Measurements from ENCODE around the gene BICRA.
"Not testable (repeated sequence)": the region's sequence is repeated elsewhere in the genome, so short reads cannot be mapped to it uniquely, and the experiment has no call there.

Gene BICRA

DNA sequence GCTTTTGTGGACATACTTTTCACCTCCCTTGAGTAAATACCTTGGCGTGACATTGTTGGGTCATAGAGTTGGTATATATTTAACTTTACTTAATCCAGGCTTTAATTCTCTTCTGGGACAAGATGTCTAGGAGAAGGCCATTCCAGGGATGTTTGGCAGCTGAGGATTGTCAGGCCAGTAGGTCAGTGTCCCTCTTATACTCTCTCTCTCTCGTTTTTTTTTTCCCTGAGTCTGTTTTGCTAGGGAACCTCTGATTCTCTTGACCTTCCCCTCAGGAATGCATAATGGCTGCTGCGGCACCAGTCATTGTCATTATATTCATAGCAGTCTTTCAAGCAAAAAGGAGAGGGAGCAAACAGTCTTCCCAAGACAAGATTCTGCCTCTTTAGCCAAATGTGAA lies 48.8 kb downstream of the BICRA start:
- H3K4me3 ChIP-seq (ENCODE audit: low read length): no peak overlapping the region
- TF ChIP-seq ZNF274 (IDR thresholded peaks at IDR 0.05; ENCODE audit: low read depth, low read length): no peak

DNA sequence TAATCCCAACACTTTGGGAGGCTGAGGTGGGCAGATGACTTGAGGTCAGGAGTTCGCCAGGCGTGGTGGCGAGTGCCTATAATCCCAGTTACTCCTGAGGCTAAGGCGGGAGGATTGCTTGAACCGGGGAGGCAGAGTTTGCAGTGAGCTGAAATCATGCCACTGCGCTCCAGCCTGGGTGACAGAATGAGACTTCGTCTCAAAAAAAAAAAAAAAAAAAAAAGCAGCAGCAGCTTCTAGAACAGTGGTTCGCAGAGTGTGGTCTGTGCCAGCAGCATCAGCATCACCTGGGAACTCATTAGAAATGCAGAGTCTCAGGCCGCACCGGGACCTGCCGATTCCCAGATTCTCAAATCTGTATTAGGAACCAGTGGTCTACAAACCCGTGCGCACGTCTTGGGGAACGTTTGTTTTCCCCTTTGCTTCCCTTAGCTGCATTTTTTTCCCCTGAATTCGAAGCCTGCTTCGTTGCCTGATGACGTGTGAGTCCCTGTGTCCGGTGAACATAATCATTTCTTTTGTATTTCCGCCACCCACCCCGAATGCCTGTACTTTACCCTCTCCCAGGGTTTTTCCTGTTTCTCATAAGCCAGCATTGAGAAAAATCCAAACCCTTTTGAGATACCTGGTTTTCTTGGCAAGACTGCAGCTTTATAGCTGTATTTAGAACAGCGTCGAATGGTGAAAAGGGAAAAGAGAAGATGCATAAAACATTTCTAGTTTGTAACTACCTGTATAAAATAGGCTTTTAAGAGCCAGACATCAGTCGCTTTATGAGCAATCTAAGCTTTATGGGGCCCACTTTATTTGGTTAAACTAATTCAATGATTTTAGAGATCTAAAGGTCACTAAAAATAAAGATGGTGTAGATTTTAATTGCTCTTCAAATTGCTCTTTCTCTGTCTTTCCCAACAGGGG lies 49.8 kb downstream of the BICRA start:
- H3K4me3 ChIP-seq (ENCODE audit: low read length): no peak overlapping the region
- no peak for TF ChIP-seq ZNF274 (IDR thresholded peaks at IDR 0.05; ENCODE audit: low read depth, low read length)

- no peak for TF ChIP-seq ZNF274 (IDR thresholded peaks at IDR 0.05; ENCODE audit: low read depth, low read length)
These were observed 51.5 kb downstream of the BICRA start for GRCh38 chr19:47660435-47660832.

GRCh38 chr19:47661161-47661560 lies 52.2 kb downstream of the BICRA start:
- H3K4me3 ChIP-seq (ENCODE audit: low read length): no peak overlapping the region
- TF ChIP-seq ZNF274 (IDR thresholded peaks at IDR 0.05; ENCODE audit: low read depth, low read length): no peak

More at GRCh38 chr19:47660435-47660832, 51.5 kb downstream of the BICRA start:
- no peak overlapping the region for H3K4me3 ChIP-seq (ENCODE audit: low read length)

DNA sequence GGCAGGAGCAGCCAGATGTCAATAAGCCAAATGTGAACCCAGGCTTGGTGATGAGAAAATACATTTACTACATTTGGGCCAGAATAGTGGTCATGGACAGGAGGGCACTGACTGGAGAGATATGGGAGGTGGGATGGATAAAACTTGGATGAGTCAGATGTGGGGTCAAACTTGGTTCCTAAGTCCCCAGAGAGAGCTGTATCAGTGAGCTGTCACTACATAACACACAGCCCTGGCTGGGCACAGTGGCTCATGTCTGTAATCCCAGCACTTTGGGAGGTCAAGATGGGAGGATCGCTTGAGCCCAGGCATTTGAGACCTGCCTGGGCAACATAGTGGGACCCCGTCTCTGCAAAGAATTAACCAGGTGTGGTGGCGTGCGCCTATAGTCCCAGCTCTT lies 52.7 kb downstream of the BICRA start:
- TF ChIP-seq ZNF274 (IDR thresholded peaks at IDR 0.05; ENCODE audit: low read depth, low read length): no peak
- no peak overlapping the region for H3K4me3 ChIP-seq (ENCODE audit: low read length)

DNA sequence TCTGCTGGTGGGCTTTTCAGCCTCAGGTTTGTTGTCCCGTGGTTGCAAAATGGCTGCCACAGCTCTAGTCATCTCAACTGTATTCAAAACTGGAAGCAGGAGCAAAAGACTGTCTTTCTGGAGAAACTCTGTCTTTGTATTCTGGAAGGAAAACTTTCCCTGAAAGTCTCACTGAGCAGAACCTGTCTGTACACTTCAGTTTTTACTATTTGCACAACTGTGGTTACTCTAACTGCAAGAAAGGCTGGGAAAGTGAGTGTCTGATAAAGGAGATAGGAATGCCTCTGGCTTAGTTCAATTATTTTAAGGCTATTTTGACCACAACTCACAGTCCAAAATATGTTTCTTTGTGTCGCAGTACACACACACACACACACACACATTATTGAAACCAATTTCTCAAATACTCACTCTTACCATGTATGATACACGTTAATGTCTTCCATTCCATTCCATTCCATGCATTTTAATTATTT lies 54.5 kb downstream of the BICRA start:
- TF ChIP-seq ZNF274 (IDR thresholded peaks at IDR 0.05; ENCODE audit: low read depth, low read length): no peak

DNA sequence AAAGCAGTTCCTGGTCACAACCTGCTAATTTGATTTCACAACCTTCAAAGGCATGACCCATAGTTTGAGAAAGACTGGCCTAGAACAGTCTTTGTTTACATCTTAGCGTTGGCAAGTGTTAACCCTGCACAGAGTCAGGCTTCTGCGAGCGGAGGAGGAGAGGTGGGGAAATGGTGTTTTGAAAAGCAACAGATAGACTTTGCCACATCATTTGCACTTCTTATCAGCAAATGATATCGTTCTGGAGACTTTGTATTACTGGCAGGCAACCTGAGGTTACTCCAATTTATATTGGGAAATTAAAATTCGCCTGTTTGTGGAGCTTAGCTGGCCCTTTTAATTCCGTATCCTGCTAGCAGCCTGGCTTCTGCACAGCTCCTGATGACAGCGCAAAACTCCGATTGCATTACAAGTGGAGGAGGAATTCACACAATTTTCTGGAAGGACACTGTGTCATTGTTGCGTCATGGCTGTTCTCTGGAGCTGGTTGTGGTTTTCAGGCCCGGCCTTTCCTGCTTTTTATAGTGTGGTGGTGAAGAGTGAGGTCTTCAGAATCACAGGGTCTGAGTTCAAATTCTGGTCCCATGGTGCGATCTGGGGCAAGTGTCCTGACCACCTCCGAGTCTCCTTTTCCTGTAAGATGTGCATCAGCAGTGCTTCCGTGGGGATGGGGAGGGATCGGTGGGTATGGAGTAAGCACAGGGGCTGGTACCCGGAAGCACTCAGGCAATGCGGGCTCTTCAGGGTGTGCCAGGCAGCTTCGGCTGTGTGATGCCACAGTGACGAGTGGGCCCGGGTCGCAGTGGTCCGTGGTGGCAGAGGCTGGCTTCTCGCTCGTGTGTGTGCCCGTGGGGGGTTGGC lies 55.2 kb downstream of the BICRA start:
- no peak for TF ChIP-seq ZNF274 (IDR thresholded peaks at IDR 0.05; ENCODE audit: low read depth, low read length)
- H3K4me3 ChIP-seq (ENCODE audit: low read length): no peak overlapping the region

More for the DNA sequence above, 54.5 kb downstream of the BICRA start:
- H3K4me3 ChIP-seq (ENCODE audit: low read length): no peak overlapping the region

DNA sequence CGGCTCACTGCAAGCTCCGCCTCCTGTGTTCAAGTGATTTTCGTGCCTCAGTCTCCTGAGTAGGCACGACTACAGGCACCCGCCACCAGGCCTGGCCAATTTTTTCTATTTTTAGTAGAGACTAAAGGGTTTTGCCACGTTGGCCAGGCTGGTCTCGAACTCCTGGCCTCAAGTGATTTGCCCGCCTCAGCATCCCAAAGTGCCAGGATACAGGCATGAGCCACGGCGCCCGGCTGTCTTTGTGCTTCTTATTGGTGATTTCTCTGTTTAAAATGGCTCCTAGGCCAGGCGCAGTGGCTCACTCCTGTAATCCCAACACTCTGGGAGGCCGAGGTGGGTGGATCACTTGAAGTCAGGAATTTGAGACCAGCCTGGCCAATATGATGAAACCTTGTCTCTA lies 59.6 kb downstream of the BICRA start:
- not testable (repeated sequence) for H3K4me3 ChIP-seq (ENCODE audit: low read length)

GRCh38 chr19:47670736-47671135 lies 61.8 kb downstream of the BICRA start:
- TF ChIP-seq ZNF274 (IDR thresholded peaks at IDR 0.05; ENCODE audit: low read depth, low read length): no peak

GRCh38 chr19:47671499-47671898 lies 62.6 kb downstream of the BICRA start:
- no peak for TF ChIP-seq ZNF274 (IDR thresholded peaks at IDR 0.05; ENCODE audit: low read depth, low read length)
- no peak overlapping the region for H3K4me3 ChIP-seq (ENCODE audit: low read length)

More at GRCh38 chr19:47670736-47671135, 61.8 kb downstream of the BICRA start:
- H3K4me3 ChIP-seq (ENCODE audit: low read length): no peak overlapping the region

- H3K4me3 ChIP-seq (ENCODE audit: low read length): no peak overlapping the region
- TF ChIP-seq ZNF274 (IDR thresholded peaks at IDR 0.05; ENCODE audit: low read depth, low read length): no peak
These were observed 64.5 kb downstream of the BICRA start for GRCh38 chr19:47673426-47673825.

DNA sequence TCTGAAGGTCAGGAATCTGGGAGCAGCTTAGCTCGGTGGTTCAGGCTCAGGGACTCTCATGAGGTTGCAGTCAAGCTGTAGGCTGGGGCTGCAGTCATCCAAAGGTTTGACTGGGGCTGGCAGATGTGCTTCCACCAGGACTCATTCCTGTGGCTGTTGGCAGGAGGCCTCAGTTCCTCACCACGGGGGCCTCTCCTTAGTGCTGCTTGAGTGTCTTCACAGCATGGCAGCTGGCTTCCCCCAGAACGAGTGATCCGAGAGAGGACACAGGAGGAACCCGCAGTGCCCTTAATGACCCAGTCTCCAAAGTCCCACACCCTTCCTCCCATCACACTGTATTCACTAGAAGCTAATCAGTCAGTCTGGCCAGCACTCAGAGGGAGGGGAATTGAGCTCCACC lies 65.6 kb downstream of the BICRA start:
- no peak for TF ChIP-seq ZNF274 (IDR thresholded peaks at IDR 0.05; ENCODE audit: low read depth, low read length)

DNA sequence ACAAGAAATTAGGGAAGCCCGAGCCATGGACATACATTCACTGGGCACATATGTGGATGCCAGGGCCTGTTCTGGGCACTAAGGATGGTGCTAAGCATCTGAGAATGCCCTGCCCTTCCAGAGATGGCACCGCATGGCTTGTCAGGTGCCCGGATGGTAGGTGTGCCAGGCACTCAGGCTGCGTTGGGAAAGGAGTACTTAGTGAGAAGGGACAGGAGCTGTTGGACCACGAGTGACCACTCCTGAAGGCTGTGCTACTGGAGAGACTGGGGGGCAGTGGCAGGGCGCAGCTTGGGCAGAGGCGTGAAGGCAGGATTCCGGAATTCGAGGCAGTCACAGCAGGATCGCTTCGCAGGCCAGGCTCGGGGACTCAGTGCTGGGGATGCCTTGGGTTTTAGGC lies 66.3 kb downstream of the BICRA start:
- H3K4me3 ChIP-seq (ENCODE audit: low read length): no peak overlapping the region
- no peak for TF ChIP-seq ZNF274 (IDR thresholded peaks at IDR 0.05; ENCODE audit: low read depth, low read length)

More for the DNA sequence above, 65.6 kb downstream of the BICRA start:
- H3K4me3 ChIP-seq (ENCODE audit: low read length): no peak overlapping the region

DNA sequence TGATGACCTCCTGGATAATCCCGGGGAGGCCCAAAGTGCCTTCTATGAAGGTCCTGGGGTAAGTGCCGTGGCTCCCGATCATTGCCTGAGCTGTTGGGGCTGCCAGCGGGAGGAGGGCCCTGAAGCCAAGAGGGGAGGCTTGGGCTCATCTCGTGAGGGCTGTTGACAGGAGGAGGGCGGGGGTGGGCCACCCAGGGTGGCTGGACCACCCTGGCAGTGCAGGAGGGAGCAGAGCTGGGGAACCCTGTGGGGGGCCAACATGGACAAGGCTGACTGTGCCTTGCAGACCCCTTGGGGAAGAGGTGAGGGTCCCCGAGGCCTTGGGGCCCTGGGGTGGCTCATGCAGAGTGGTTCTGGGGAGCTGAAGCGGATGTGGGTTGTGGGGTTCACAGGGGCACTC lies 66.9 kb downstream of the BICRA start:
- no peak for TF ChIP-seq ZNF274 (IDR thresholded peaks at IDR 0.05; ENCODE audit: low read depth, low read length)
- H3K4me3 ChIP-seq (ENCODE audit: low read length): no peak overlapping the region

- no peak for TF ChIP-seq ZNF274 (IDR thresholded peaks at IDR 0.05; ENCODE audit: low read depth, low read length)
- H3K4me3 ChIP-seq (ENCODE audit: low read length): no peak overlapping the region
These were observed 67.9 kb downstream of the BICRA start for GRCh38 chr19:47676811-47677210.
